ENCODE measurements around the gene SLC44A5.

DNA sequence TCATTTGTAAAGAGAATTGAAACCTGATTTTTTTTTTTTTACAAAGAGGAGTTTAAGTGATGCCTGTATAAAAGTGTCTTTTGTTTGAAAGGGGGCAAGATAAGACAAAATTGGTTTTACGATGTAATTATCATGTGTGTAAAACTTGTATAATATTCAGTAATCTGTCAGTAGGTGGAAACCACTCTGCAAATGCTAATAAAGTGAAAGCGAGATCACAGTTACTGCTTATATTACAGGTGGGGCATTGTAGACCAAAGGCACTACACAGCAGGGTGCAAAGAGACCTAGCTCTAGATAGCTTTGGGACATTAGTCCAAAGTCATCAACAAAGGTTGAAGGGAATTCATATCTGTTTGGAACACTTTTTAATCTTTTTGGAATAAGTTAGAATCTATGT is 302.5 kb downstream of the SLC44A5 start:
- TF ChIP-seq, protein P1, sequence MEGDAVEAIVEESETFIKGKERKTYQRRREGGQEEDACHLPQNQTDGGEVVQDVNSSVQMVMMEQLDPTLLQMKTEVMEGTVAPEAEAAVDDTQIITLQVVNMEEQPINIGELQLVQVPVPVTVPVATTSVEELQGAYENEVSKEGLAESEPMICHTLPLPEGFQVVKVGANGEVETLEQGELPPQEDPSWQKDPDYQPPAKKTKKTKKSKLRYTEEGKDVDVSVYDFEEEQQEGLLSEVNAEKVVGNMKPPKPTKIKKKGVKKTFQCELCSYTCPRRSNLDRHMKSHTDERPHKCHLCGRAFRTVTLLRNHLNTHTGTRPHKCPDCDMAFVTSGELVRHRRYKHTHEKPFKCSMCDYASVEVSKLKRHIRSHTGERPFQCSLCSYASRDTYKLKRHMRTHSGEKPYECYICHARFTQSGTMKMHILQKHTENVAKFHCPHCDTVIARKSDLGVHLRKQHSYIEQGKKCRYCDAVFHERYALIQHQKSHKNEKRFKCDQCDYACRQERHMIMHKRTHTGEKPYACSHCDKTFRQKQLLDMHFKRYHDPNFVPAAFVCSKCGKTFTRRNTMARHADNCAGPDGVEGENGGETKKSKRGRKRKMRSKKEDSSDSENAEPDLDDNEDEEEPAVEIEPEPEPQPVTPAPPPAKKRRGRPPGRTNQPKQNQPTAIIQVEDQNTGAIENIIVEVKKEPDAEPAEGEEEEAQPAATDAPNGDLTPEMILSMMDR (IDR thresholded peaks at IDR 0.05; ENCODE audit: low read depth, low read length, missing input control): no peak
- TF ChIP-seq GABPA (IDR thresholded peaks at IDR 0.05 in 1 of 2, conservative IDR thresholded peaks at IDR 0.05 in 1 of 2): no peak
- TF ChIP-seq EGR1 (IDR thresholded peaks at IDR 0.05; ENCODE audit: low read depth in 2 of 2): no peak
- no peak for TF ChIP-seq FOXA1 (IDR thresholded peaks at IDR 0.05)
